Type B pancreatic cell (in vitro differentiated cells): Measurements from ENCODE around the gene ERFL. TPM values are rescaled to one million over a fixed set of nuclear protein-coding genes. Genes with fewer than 3 reads are reported as not detected.

Experiments used
- DNase-seq: peaks from one replicate; pipeline ENCODE4 v3.0.0; 2021; ENCODE audit warnings: mixed read lengths; ENCODE audit not compliant: unreplicated experiment; ENCODE audit errors: extremely low spot score
- H3K27ac Mint-ChIP-seq: 2 replicates; pipeline ENCODE4 v1.8.0; 2021; ENCODE audit warnings: mild to moderate bottlenecking, mixed read lengths
- H3K27me3 Mint-ChIP-seq: 2 replicates; pipeline ENCODE4 v1.8.0; 2021; ENCODE audit warnings: mixed read lengths
- H3K36me3 Mint-ChIP-seq: 2 replicates; pipeline ENCODE4 v1.8.0; 2021; ENCODE audit warnings: mixed read lengths
- H3K4me1 Mint-ChIP-seq: one replicate; pipeline ENCODE4 v1.8.0; 2021; ENCODE audit warnings: mixed read lengths; ENCODE audit not compliant: unreplicated experiment
- H3K4me3 Mint-ChIP-seq: 2 replicates; pipeline ENCODE4 v1.8.0; 2021; ENCODE audit warnings: mild to moderate bottlenecking, mixed read lengths
- H3K9me3 Mint-ChIP-seq: 2 replicates; pipeline ENCODE4 v1.8.0; 2021; ENCODE audit warnings: mixed read lengths
- CTCF ChIP-seq: fragments of 200-600 bp; sonication (generic); conservative IDR thresholded peaks from 2 replicates; pipeline ENCODE4 v1.5.0; 2021; ENCODE audit warnings: antibody characterized with exemption, mild to moderate bottlenecking
- total RNA-seq: library from RNA; stranded (reverse); gene quantifications from 2 replicates; pipeline ENCODE4 v1.2.1, GENCODE V29; 2021; ENCODE audit warnings: low replicate concordance

The ERFL gene
- total RNA-seq, 1 donor from 2014 or later: 0.24 TPM

GRCh38 chr19:41920882-41921576 is 7.2 kb downstream of the ERFL start:
- Mint-ChIP-seq H3K4me3 (no peak overlapping the region), H3K27ac (no peak overlapping the region), H3K4me1 (no peaks in the 10 kb centered on the region), H3K9me3 (no peaks in the 10 kb centered on the region), H3K36me3 (no peaks in the 10 kb centered on the region), H3K27me3 (peaks cover 22% of the 10 kb centered on the region)
- no peak for DNase-seq
- no peak for TF ChIP-seq CTCF

- Mint-ChIP-seq H3K27ac (no peak overlapping the region), H3K36me3 (no peaks in the 10 kb centered on the region), H3K27me3 (peaks cover 22% of the 10 kb centered on the region), H3K4me1 (no peaks in the 10 kb centered on the region), H3K9me3 (no peaks in the 10 kb centered on the region), H3K4me3 (no peak overlapping the region)
- DNase-seq: no peak
- no peak for TF ChIP-seq CTCF
Observed at GRCh38 chr19:41919948-41920712, 8.1 kb downstream of the ERFL start.

- no peak overlapping the region for H3K4me3 Mint-ChIP-seq
Observed at GRCh38 chr19:41918653-41919244, 9.5 kb downstream of the ERFL start.

GRCh38 chr19:41918095-41918494 is 10.2 kb downstream of the ERFL start:
- DNase-seq: no peak
- Mint-ChIP-seq H3K4me1 (no peaks in the 10 kb centered on the region), H3K27me3 (peaks cover 32% of the 10 kb centered on the region), H3K27ac (no peak overlapping the region), H3K9me3 (no peaks in the 10 kb centered on the region), H3K36me3 (no peaks in the 10 kb centered on the region), H3K4me3 (no peak overlapping the region)
- TF ChIP-seq CTCF: no peak

More at GRCh38 chr19:41918653-41919244, 9.5 kb downstream of the ERFL start:
- Mint-ChIP-seq H3K27ac (no peak overlapping the region), H3K4me1 (no peaks in the 10 kb centered on the region), H3K36me3 (no peaks in the 10 kb centered on the region), H3K9me3 (no peaks in the 10 kb centered on the region), H3K27me3 (peaks cover 30% of the 10 kb centered on the region)
- no peak for TF ChIP-seq CTCF
- no peak for DNase-seq

GRCh38 chr19:41917676-41918075 is 10.6 kb downstream of the ERFL start:
- Mint-ChIP-seq H3K9me3 (no peaks in the 10 kb centered on the region), H3K27me3 (peaks cover 34% of the 10 kb centered on the region), H3K27ac (no peak overlapping the region), H3K4me3 (no peak overlapping the region), H3K4me1 (no peaks in the 10 kb centered on the region), H3K36me3 (no peaks in the 10 kb centered on the region)
- no peak for DNase-seq
- TF ChIP-seq CTCF: no peak
